Islet precursor cell (in vitro differentiated cells): Measurements from ENCODE around the gene KIFC3.

ENCODE experiments used
- DNase-seq: peaks from one replicate; pipeline ENCODE4 v3.0.0-alpha.2; 2018

Gene KIFC3

GRCh38 chr16:57764341-57765159, 37.7 kb downstream of the KIFC3 start:
- peak; percentile 94 for DNase-seq

- DNase-seq, result no peak
Measured at GRCh38 chr16:57764006-57764340, 38.3 kb downstream of the KIFC3 start.

- no peak for DNase-seq
Measured at GRCh38 chr16:57763285-57764005, 38.8 kb downstream of the KIFC3 start.

DNA sequence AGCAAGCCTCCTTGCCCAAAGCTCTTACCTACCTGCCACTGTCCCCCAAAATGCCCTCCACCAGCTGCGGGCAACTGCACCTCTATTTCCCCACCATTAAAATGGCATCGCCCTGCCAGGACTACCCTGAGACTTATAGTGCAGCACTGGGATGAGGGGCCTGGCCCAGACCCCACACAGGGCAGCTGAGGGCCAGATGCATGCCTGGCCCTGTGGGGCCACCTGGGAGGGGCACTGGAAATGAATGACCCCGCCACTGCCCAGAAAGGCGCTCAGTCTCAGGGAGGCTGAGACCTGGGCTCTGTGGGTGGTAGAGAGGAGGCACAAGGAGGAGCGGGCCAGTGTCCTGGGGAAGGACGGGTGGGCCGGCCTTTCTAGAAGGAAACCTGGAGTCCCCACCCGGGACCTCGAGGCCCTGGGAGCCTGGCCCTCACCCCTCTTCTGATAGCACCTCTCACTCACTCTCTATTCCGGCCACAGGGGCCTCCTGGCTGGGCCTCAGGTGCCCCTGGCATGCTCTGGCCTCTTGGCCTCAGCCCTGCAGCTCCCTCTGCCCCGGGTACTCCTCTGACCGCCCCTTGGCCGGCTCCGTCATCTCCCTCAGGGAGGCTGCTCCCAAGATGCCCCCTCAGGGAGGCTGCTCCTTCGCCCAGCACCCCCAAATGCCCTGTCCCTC, 39.8 kb downstream of the KIFC3 start:
- no peak for DNase-seq

DNA sequence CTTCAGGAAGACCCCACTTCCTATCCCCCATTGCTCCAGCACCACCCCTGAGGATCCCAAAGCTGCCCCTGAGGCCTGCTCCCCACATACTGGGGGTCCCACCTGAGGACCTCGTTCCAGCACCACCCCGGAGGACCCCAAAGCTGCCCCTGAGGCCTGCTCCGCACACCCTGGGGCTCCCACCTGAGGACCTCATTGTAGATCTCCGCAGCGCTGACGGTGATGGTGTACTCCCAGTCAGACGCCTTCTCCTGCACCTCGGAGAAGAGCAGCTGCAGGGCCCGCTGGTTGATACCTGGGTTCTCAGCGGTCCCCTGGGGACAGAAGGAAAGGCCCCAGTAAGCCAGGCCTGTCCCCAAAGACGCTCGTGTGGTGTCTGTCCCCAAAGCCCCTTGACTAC, 40.3 kb downstream of the KIFC3 start:
- no peak for DNase-seq

DNA sequence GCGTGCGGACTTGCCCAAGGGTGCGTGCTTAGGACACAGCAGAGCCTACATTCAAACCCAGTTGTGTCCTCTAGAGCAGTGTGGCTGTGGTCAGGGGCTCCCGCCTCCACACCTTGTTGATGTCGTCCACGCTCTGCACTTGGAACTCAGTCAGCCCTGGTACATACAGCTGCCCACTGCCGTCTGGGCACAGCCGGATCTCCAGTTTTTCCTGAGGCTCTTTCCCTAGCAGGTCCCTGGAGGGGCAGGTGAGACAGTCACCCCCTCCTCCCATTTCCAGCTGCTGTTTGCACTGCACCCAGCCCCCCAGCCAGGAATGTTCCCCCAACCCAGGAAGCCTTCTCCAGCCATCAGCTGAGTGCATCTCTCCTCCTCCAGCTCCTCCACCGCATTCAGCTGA, 41.0 kb downstream of the KIFC3 start:
- no peak for DNase-seq

DNA sequence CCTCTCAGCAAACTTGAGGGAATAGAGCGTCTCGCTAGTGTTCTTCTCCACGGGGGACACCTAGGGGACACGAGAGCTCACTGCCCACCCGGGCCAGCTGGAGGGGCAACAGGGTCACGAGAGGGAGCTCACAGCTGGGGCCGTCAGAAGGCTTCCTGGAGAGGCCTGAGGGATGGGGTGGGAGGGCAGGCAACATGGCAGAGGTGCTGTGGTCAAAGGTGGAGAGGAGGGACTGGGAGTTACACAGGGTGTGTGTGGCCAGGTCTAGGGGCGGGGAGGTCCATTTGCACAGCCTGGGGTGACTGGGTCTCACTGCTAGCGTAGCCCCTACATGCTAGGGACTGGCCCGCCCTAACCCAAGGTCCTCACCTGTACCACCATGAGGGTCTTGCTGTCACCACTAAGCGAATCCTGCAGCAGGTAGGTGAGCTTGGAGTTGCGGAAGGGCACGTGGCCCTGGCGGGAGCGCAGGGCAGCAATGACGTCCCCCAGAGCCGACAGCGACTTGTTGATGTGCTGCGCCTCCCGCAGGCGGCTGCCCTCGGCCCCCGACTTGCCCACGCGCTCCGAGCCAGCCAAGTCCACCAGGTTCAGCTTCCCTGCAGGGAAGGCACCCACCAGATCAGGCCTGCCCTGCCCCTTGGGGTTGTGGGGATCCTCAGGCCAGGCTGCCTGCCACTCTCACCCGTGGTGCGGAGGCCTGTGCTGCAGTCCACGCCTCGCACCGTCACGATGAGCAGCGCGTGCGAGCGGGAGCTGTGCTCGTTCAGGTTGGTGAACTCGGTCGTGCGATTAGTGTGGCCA, 41.7 kb downstream of the KIFC3 start:
- no peak for DNase-seq

DNA sequence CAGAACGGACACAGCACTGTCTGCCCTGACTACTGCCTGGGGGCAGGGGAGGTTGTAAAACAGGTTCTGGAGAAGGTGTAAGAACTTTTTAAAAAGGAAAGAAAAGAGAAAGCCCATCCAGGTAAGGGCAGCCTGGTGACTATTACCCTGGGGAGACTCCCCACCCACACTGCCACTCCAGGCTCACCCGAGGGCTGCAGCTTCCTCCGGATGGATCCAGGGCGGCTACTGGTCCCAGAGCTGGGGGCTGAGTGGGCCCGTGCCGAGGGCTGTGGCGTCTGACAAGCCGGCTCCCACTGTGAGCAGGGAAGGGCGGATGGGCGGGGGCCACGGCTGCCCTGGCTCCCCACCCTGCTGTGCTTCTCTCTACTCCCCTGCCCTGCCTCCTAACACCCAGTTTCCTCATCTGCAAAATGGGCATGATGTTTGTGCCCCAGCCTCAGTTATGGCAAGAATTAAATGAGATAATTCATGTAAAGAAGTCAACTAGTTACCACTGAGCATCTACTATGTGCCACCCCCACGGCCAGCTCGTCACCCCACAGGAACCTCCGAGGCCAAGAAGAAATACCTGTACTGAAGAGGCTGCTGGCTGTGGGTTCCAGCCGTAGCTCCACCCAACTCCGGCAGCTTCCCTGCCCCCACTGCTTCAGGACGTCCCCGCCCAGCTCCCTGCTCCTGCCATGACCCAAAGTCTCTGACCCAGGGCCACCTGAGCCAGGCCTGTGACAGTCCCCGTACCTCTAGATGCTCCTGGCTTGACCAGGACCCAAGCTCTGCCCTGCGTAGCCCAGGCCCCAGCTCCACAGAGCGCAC, 42.5 kb downstream of the KIFC3 start:
- peak; percentile 90 for DNase-seq

DNA sequence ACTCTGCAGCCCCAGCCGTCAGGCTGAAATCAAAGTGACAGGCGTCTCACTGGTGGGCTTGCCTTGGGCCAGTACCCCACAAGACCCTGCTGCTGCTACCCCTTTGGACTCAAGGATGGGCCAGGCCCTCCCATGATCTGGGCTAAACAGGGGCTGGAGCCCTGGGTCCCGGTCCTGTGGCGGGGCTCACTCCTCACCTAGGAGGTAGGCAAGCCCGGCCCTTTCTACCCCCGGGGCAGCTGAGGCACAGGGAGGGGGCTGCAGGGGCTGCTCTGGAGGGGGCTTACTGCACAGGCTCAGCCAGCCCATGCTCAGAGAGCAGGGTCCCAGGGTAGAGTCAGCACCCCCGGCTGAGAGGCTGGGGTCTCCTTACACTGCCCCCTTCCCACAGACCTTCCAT, 43.2 kb downstream of the KIFC3 start:
- DNase-seq, result no peak

GRCh38 chr16:57758331-57759117, 43.8 kb downstream of the KIFC3 start:
- DNase-seq, result peak; percentile 53

- DNase-seq, result peak; percentile 45
Measured at GRCh38 chr16:57757883-57758282, 44.4 kb downstream of the KIFC3 start.

- DNase-seq, result peak; percentile 90
Measured at GRCh38 chr16:57757326-57757786, 44.9 kb downstream of the KIFC3 start.

- peak; percentile 48 for DNase-seq
Measured at GRCh38 chr16:57756424-57757325, 45.6 kb downstream of the KIFC3 start.

DNA sequence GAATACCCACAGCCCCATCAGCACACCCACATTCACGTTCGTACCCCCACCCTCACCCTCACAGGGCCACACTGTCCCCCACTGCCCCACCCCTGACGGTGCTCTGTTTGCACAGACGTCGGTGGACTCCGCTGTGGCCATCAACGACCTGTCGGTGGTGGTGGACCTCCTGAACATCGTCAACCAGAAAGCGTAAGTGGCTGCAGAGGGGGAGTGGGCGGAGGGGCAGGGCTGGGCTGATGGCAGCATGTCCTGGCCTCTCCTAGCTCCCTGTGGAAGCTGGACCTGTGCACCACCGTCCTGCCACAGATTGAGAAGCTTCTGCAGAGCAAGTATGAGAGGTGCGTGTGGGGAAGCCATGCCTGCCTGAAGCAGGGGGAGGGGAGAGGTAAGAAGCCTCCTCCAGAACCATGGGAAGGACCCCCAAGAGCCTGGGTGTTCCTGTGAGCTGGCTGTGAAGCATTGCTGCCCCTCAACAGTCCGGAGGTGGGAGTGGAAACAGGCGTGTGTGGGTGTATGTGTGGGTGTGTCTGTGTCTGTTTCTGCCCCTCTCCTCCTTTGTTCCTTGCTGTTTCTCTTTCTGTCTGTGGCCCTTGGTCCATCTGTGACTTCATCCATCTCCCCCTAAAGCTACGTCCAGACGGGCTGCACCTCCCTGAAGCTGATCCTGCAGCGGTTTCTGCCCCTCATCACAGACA, 46.4 kb downstream of the KIFC3 start:
- DNase-seq, result peak; percentile 47

DNA sequence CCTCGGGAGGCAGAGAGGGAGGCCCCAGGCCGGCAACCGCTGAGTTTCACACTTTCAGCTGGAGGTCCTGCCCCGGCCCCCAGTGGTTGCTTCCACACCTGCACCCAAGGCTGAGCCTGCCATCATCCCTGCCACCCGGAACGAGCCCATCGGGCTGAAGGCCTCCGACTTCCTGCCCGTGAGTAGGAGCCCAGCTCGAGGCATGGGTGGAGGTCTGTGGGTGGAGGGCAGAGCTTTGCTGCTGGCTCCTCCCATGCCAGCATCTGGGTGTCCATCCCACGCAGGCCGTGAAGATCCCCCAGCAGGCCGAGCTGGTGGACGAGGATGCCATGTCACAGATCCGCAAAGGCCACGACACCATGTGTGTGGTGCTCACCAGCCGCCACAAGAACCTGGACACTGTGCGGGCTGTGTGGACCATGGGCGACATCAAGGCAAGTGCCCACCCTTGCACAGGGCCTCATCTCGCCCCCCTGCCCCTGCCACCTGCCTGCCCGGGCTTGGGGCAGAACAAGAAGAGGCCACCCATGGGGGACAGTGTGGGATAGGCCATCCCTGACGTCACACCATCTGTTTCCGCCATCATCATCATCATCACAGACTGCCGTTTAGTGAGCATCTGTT, 47.1 kb downstream of the KIFC3 start:
- no peak for DNase-seq

DNA sequence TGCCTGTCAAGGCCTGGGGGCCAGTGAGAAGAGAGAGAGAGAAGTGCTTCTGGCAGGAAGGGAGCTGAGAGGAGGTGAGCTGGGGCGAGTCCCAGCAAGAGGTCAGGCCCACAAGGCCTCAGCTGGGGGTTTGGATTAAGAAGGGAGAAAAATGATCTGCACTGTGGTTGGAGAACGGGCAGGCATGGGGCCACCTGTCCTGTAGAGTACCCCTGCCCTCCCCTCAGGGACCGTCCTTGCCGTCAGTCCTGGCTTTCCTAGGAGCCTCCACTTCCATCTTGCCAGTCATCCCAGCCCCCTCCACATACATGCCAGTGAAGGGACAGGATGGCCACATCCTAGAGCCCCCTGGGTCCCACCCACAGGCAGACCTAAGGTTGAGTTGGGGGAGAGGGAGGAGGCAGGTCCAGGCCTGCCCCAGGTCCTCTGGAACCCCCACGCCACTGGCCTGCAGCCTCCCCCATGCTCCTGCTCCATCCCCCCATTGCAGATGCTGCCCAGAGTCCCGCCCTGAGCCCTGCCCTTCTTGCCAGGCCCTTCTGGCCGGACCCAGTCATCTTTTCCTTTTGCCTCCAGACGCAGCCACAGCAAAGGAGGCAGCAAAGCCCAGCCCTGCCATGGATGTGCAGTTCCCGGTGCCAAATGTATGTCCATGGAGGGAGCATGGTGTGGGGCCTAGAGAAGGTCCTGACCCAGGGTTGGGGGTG, 47.8 kb downstream of the KIFC3 start:
- DNase-seq, result peak; percentile 60

DNA sequence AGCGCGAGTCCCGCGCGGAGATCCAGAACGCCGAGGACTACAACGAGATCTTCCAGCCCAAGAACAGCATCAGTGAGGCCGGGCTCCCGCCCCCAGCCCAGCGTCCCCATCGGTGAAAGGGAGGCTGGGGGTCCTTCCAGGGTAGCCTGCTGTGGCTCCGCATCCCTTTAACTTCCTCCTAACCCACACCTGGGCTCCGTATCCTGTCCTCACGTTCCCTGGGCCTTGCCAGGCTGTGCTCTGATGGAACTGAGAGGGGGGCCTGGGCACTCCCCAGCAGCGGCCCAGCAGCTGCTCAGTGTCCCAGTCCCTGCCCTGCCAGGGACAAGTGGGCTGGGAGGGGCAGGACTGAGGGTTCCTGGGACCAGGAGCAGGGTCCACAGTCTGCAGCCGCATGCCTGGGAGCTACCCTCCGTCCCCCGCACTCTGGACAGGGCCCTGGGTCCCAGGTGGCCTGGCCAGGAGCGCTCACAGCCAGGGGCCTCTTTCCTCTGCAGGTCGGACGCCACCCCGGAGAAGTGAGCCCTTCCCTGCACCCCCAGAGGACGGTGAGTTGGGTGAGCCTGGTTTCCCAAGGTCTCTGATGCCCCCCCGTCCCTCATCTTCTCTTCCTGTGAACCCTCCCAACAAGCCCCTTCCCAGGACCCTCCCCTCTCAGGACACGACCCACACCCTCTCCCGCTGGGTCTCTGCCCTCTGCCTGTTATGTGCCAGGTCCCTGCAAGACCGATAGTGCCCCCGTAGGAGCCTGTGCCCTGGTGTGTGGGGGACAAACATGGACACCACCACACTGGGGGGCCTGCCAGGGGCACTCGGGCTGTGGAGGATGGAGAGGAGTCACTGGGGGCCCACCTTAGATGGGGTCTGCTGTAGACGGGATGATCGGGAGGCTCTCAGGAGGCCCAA, 48.6 kb downstream of the KIFC3 start:
- DNase-seq, result no peak
